HG03066 (cell line): ENCODE results near the gene CYYR1.

Experiments
- ATAC-seq: cut with Tn5 transposase; IDR thresholded peaks from one replicate; pipeline ENCODE4 v1.9.1; 2021; ENCODE audit warnings: low read depth; ENCODE audit not compliant: unreplicated experiment

Gene CYYR1

GRCh38 chr21:26443867-26444266 is 129.2 kb downstream of the CYYR1 start:
- ATAC-seq, result no peak

- ATAC-seq, result no peak
Observed at GRCh38 chr21:26443291-26443690, 129.8 kb downstream of the CYYR1 start.

GRCh38 chr21:26441149-26441548 is 131.9 kb downstream of the CYYR1 start:
- no peak for ATAC-seq

- ATAC-seq, result no peak
Observed at GRCh38 chr21:26438976-26439375, 134.1 kb downstream of the CYYR1 start.

GRCh38 chr21:26437326-26438009 is 135.6 kb downstream of the CYYR1 start:
- no peak for ATAC-seq

GRCh38 chr21:26433386-26433785 is 139.7 kb downstream of the CYYR1 start:
- ATAC-seq, result no peak

GRCh38 chr21:26432410-26432809 is 140.7 kb downstream of the CYYR1 start:
- no peak for ATAC-seq

- no peak for ATAC-seq
Observed at GRCh38 chr21:26425576-26425975, 147.5 kb downstream of the CYYR1 start.

- no peak for ATAC-seq
Observed at GRCh38 chr21:26423511-26423910, 149.6 kb downstream of the CYYR1 start.

GRCh38 chr21:26422706-26423105 is 150.4 kb downstream of the CYYR1 start:
- no peak for ATAC-seq

GRCh38 chr21:26422138-26422537 is 150.9 kb downstream of the CYYR1 start:
- ATAC-seq, result no peak

- ATAC-seq, result no peak
Observed at GRCh38 chr21:26421724-26422123, 151.4 kb downstream of the CYYR1 start.
